Measurements from ENCODE around the gene CHST12.

DNA sequence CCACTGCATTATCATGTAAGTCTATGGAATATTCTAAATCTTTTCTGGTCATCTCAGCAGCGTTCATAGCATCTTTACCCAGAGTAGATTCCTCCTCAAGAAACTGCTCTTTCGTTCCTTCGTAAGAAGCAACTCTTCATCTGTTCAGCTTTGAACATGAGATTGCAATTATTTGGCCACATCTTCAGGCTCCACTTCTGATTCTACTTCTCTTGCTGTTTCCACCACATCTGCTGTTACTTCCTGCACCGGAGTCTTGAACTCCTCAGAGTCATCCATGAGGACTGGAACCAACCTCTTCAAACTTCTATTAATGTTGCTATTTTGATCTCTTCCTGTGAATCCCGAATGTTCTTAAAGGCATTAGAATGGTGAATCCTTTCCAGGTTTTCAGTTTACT, 12.7 kb downstream of the CHST12 start:
- TF ChIP-seq, protein P1, sequence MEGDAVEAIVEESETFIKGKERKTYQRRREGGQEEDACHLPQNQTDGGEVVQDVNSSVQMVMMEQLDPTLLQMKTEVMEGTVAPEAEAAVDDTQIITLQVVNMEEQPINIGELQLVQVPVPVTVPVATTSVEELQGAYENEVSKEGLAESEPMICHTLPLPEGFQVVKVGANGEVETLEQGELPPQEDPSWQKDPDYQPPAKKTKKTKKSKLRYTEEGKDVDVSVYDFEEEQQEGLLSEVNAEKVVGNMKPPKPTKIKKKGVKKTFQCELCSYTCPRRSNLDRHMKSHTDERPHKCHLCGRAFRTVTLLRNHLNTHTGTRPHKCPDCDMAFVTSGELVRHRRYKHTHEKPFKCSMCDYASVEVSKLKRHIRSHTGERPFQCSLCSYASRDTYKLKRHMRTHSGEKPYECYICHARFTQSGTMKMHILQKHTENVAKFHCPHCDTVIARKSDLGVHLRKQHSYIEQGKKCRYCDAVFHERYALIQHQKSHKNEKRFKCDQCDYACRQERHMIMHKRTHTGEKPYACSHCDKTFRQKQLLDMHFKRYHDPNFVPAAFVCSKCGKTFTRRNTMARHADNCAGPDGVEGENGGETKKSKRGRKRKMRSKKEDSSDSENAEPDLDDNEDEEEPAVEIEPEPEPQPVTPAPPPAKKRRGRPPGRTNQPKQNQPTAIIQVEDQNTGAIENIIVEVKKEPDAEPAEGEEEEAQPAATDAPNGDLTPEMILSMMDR (IDR thresholded peaks at IDR 0.05): no peak
- TF ChIP-seq EZH2 (IDR thresholded peaks at IDR 0.05; ENCODE audit: borderline replicate concordance, insufficient read depth, low read depth, low read length, poor library complexity, severe bottlenecking): no peak
